Mucosa of descending colon (tissue), 3 donors: ENCODE results near the gene FOXP1. TPM values are rescaled to one million over a fixed set of nuclear protein-coding genes. Genes with fewer than 3 reads are reported as not detected.

Experiments
- ATAC-seq: fragments of 200-7000 bp; cut with Tn5 transposase; one replicate; pipeline ENCODE4 v1.9.1; 2020; ENCODE audit warnings: mild to moderate bottlenecking, moderate library complexity
- DNase-seq, 3 donors: peaks; one replicate each; pipeline ENCODE4 v3.0.0-alpha.2; 2020
- H3K36me3 ChIP-seq: fragments of 200-600 bp; one replicate; pipeline ENCODE4 v1.8.0; 2021; ENCODE audit warnings: low read depth, mild to moderate bottlenecking
- H3K4me1 ChIP-seq: fragments of 200-600 bp; one replicate; pipeline ENCODE4 v1.8.0; 2021; ENCODE audit warnings: low read depth, mild to moderate bottlenecking
- H3K4me3 ChIP-seq: fragments of 200-600 bp; one replicate; pipeline ENCODE4 v1.8.0; 2021; ENCODE audit warnings: mild to moderate bottlenecking
- H3K9me3 ChIP-seq: fragments of 200-600 bp; one replicate; pipeline ENCODE4 v1.8.0; 2021; ENCODE audit warnings: mild to moderate bottlenecking
- intact Hi-C, 2 donors: fragments of 100-400 bp; cut with DNase I in 1 of 2; cut with micrococcal nuclease in 1 of 2; formaldehyde crosslinking; loops; one replicate each; pipeline versions ENCODE4 v1.11.0 to v1.11.1; 2022; cut with DNase I, micrococcal nuclease
- total RNA-seq, 3 donors: library from RNA; stranded (reverse); fragmentation: NEBNext Ultra II Directional in 2 of 3; extraction: Animal tissue kit (Norgen Biotek cat#: 25700) in 2 of 3; gene quantifications; one replicate each; pipeline versions ENCODE4 v1.2.1 to v1.2.4, GENCODE V29; 2021 to 2023
- TF ChIP-seq, protein P1 (sequence below): fragments of 200-600 bp; IDR thresholded peaks from one replicate; pipeline ENCODE4 v1.8.0; 2022; ENCODE audit warnings: antibody characterized with exemption, mild to moderate bottlenecking
- donor health status: DM: no; HTN: no; CAD: no; lungs with moderate emphysema.
- donor health status: DM: no; HTN: no; CAD: no.
- donor health status: DM: no; HTN: yes; CAD: no.

FOXP1 gene
- total RNA-seq, 3 donors from 2014 or later, result 133 to 217 (median 214) TPM

DNA sequence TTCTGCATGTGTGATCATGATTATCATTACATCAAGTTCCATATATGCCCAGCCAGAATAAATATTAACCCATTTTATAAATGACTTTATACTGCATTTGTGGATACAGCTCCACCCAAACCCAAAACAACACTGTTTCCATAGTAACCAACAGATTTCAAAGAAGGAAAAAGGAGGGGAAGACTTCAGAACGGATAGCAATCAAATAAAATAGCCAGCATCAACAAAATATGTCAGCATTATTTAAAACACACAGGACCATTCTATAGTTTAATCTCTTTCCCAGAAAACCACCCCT is 114.4 kb downstream of the FOXP1 start:
- H3K36me3 ChIP-seq, result no peaks in the 10 kb centered on the region
- H3K4me1 ChIP-seq, result no peaks in the 10 kb centered on the region
- no peaks in the 10 kb centered on the region for H3K9me3 ChIP-seq
- ATAC-seq, result peak; percentile 65
- intact Hi-C loops, result no loop called here
- TF ChIP-seq, protein P1, sequence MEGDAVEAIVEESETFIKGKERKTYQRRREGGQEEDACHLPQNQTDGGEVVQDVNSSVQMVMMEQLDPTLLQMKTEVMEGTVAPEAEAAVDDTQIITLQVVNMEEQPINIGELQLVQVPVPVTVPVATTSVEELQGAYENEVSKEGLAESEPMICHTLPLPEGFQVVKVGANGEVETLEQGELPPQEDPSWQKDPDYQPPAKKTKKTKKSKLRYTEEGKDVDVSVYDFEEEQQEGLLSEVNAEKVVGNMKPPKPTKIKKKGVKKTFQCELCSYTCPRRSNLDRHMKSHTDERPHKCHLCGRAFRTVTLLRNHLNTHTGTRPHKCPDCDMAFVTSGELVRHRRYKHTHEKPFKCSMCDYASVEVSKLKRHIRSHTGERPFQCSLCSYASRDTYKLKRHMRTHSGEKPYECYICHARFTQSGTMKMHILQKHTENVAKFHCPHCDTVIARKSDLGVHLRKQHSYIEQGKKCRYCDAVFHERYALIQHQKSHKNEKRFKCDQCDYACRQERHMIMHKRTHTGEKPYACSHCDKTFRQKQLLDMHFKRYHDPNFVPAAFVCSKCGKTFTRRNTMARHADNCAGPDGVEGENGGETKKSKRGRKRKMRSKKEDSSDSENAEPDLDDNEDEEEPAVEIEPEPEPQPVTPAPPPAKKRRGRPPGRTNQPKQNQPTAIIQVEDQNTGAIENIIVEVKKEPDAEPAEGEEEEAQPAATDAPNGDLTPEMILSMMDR, result no peak
- H3K4me3 ChIP-seq, result no peak overlapping the region
- no peak for DNase-seq

DNA sequence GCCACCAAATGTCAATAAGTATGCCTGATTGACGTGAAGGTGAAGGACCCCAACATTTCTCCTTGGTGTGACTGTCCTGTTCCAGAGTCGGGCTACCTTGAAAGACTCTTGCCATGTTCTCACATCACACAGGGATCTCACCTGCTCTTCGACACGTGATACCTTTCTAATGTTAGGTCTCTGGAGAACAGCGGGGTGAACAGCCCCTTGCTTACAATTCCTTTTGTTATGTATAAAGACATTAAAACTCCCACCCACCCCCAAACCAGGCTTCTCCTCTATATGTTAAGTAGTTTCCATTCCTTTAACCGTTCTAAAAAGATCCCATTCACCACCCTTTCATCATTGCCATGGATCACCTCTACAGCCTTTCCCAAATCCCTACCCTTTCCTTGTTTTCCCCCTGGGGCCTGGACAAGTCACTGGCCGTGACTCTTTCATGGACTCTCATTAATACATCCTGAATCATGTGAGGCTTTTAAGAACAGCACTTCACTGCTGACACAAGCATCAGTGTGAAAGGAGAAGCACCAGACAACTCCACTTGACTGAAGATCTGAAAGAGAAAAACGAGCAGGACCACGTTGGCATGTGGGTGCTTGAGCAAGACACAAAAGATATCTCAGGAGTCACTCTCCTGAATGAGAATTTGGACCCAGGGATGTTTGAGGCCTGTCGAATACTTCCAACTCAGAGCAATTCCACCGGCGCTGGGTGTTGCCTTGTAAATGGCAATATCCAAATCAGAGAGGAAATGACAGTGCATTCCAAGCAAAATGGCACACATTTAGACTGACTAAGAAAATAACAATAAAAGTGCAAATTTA is 115.0 kb downstream of the FOXP1 start:
- DNase-seq (no peak), ATAC-seq (no peak)
- Histone ChIP-seq H3K9me3 (no peaks in the 10 kb centered on the region), H3K4me3 (no peak overlapping the region), H3K36me3 (no peaks in the 10 kb centered on the region), H3K4me1 (no peaks in the 10 kb centered on the region)
- intact Hi-C loops, result no loop called here
- TF ChIP-seq, protein P1, result no peak

DNA sequence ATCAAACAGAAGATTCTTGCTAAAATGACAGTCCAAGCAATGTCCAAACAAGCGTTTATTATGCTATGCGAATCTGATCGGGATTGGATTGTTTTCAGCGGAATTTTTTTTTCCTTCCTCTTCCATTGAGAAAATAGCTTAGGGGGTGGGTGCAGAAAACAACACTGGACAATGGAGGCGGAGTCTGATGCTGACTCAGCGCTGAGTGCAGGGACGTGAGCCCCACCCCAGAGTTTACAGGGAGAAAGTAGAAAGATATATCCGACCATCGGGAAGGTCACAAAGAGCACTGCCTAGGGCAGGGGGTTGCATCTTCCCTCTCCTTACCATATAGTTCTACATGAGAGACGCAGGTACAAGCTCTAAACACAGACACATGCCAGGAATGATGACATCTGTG is 117.0 kb downstream of the FOXP1 start:
- H3K36me3 ChIP-seq, result no peaks in the 10 kb centered on the region
- no peaks in the 10 kb centered on the region for H3K4me1 ChIP-seq
- DNase-seq (no peak), ATAC-seq (peak; percentile 50)
- H3K4me3 ChIP-seq, result no peak overlapping the region
- H3K9me3 ChIP-seq, result no peaks in the 10 kb centered on the region
- intact Hi-C loops, result no loop called here
- TF ChIP-seq, protein P1, result no peak

DNA sequence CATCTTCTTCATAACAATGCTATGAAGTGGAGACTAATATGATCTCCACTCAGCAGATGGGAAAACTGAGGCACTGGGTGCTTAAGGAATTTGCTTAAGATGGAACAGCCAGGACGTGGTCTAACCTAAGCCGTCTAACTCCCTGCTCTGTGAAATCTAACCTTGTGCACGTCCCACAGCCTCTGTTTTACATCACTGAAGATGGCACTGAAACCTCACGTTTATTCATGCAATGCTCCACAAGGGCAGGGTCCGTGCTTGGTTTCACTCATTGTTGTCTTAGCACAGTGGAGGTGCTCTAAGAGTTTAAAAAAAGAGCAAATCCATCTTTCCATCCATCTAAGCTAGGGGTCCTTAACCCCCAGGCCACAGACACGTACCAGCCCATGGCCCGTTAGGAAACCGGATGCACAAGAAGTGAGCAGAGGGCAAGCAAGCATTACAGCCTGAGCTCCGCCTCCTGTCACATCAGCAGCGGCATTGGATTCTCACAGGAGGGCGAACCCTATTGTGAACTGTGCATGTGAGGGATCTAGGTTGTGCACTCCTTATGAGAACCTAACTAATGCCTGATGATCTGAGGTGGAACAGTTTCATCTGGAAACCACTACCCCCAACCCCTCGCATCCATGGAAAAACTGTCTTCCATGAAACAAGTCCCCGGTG is 118.0 kb downstream of the FOXP1 start:
- DNase-seq, result no peak
- no peaks in the 10 kb centered on the region for H3K9me3 ChIP-seq
- peaks cover 7% of the 10 kb centered on the region for H3K4me1 ChIP-seq
- no peaks in the 10 kb centered on the region for H3K36me3 ChIP-seq
- TF ChIP-seq, protein P1, result no peak
- intact Hi-C loops, result no loop called here
- no peak for ATAC-seq
- no peak overlapping the region for H3K4me3 ChIP-seq

DNA sequence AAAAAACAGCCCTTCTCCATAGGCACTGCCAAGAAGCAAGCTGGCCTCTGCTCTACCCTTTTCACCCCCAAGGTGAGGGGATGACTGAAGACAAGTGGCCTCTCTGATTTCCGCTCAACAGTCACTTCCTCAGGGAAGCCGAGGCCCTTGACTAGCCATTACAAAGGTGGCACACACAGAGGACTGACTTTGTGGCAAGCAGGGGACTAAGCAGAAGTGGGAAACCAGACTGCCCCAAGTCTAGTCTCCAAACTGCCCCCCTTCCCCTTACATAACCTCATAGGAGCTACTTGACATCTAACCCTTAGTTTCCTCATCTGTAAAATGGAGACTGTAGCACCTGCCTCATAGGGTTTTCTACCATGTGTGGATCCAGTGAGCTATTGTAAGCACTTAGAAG is 118.9 kb downstream of the FOXP1 start:
- Histone ChIP-seq H3K9me3 (no peaks in the 10 kb centered on the region), H3K36me3 (no peaks in the 10 kb centered on the region), H3K4me3 (no peak overlapping the region), H3K4me1 (peaks cover 8% of the 10 kb centered on the region)
- ATAC-seq (no peak), DNase-seq (no peak)
- intact Hi-C loops, result no loop called here
- TF ChIP-seq, protein P1, result no peak
